Upper lobe of right lung (tissue), 1 donor: Measurements from ENCODE around the gene SLC16A11. TPM values are rescaled to one million over a fixed set of nuclear protein-coding genes. Genes with fewer than 3 reads are reported as not detected.

Experiments used
- ATAC-seq: fragments of 200-7000 bp; cut with Tn5 transposase; one replicate; pipeline ENCODE4 v1.9.1; 2020; ENCODE audit warnings: mild to moderate bottlenecking, moderate library complexity
- DNase-seq: peaks from one replicate; pipeline ENCODE4 v3.0.0-alpha.2; 2020
- H3K27ac ChIP-seq: fragments of 200-600 bp; one replicate; pipeline ENCODE4 v1.8.0; 2022
- H3K27me3 ChIP-seq: fragments of 200-600 bp; one replicate; pipeline ENCODE4 v1.8.0; 2022; ENCODE audit warnings: mild to moderate bottlenecking
- H3K36me3 ChIP-seq: fragments of 200-600 bp; one replicate; pipeline ENCODE4 v1.8.0; 2022
- H3K4me1 ChIP-seq: fragments of 200-600 bp; one replicate; pipeline ENCODE4 v1.8.0; 2022
- H3K4me3 ChIP-seq: fragments of 200-600 bp; one replicate; pipeline ENCODE4 v1.8.0; 2022; ENCODE audit warnings: mild to moderate bottlenecking
- H3K9me3 ChIP-seq: fragments of 200-600 bp; one replicate; pipeline ENCODE4 v1.8.0; 2022
- intact Hi-C: fragments of 100-400 bp; cut with DNase I; formaldehyde crosslinking; loops from one replicate; pipeline ENCODE4 v1.11.0; 2022
- total RNA-seq: library from RNA; stranded (reverse); fragmentation: NEBNext Ultra II Directional; extraction: Animal tissue kit (Norgen Biotek cat#: 25700); gene quantifications from one replicate; pipeline ENCODE4 v1.2.1, GENCODE V29; 2021
- TF ChIP-seq, protein P1 (sequence below): fragments of 200-600 bp; IDR thresholded peaks from one replicate; pipeline ENCODE4 v1.8.0; 2022; ENCODE audit warnings: antibody characterized with exemption
- donor health status: DM: no; HTN: yes; CAD: no; lungs with severe emphysema.

SLC16A11 gene
- total RNA-seq, 1 donor from 2014 or later: 6.8 TPM

DNA sequence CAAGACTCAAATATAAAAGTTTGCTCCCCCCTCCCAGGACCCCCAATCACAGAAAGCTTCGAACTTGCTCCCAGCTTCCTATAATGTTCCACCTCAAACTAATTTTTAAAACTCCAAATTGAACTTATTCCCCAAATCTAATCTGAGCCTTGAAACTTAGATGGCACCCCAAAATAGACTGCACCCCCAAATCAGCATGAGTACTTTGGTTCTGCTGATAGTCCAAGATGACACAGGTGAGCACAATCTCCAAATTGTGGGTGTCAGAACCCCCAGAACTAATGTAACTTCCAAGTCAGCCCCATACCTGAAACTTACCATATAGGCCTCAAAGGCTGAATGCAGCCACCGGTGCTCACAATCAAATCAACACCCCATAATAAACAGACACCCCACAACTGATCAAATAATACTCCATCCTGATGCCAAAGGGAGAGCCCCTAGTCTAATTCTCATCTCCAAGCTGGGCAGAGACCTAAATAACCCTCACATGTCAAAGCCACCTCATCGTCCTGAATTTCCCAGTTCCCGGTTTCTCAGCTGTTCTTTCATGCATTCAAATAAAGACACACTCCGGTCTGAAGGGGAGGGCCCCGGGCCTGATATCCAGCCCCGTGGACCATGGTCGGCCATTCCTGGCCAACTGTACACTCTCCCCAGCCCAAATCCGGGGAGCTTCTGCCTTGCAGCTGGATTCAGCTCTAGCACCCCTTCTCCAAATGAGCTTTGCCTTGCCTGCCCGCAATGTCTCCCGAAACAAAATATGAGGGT lies 22.8 kb downstream of the SLC16A11 start:
- TF ChIP-seq, protein P1, sequence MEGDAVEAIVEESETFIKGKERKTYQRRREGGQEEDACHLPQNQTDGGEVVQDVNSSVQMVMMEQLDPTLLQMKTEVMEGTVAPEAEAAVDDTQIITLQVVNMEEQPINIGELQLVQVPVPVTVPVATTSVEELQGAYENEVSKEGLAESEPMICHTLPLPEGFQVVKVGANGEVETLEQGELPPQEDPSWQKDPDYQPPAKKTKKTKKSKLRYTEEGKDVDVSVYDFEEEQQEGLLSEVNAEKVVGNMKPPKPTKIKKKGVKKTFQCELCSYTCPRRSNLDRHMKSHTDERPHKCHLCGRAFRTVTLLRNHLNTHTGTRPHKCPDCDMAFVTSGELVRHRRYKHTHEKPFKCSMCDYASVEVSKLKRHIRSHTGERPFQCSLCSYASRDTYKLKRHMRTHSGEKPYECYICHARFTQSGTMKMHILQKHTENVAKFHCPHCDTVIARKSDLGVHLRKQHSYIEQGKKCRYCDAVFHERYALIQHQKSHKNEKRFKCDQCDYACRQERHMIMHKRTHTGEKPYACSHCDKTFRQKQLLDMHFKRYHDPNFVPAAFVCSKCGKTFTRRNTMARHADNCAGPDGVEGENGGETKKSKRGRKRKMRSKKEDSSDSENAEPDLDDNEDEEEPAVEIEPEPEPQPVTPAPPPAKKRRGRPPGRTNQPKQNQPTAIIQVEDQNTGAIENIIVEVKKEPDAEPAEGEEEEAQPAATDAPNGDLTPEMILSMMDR: no peak
- Histone ChIP-seq H3K36me3 (peaks cover 10% of the 10 kb centered on the region), H3K4me1 (peaks cover 42% of the 10 kb centered on the region), H3K4me3 (peak overlapping the region; percentile 49), H3K27ac (peak overlapping the region; percentile 85), H3K9me3 (no peaks in the 10 kb centered on the region), H3K27me3 (no peaks in the 10 kb centered on the region)
- DNase-seq (no peak), ATAC-seq (no peak)
- intact Hi-C loops: no loop called here

DNA sequence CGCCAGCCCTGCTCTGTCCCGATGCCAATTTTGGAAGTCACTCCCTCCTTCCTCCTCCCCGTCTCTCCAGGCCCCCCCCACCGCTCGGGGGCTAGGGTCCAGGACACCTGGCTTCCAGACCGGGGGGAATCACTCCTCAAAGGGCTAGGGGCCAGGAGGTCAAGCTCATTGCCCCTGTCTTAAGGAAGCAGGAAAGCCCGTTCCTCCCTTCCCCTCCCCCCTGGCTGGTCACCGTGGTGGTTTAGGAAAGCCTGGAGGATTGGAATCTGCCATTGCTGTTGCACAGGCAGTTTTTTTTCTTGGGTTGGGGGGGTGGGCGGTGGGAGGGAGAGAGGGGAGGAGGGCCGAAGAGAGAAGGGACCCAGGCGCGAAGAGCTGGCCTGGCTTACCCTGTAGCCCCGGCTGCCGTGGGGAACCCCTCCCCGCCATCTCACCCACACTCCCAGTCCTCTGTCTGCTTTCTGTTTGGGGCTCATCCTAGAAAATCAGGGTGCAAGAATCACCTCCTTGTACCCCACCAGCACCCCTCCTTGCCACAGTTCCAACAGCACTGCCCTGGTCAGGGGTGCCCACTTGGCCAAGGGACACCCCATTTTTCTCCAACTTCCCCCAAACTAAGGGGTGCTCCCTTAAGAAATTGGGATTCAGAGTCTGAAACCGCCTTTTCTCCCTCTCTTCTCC lies 23.9 kb downstream of the SLC16A11 start:
- TF ChIP-seq, protein P1: no peak
- no peak for ATAC-seq
- peak; percentile 73 for DNase-seq
- H3K4me1 ChIP-seq: peaks cover 48% of the 10 kb centered on the region
- intact Hi-C loops: no loop called here
- H3K27me3 ChIP-seq: no peaks in the 10 kb centered on the region
- peaks cover 10% of the 10 kb centered on the region for H3K36me3 ChIP-seq
- no peaks in the 10 kb centered on the region for H3K9me3 ChIP-seq
- peak overlapping the region; percentile 88 for H3K27ac ChIP-seq
- H3K4me3 ChIP-seq: peak overlapping the region; percentile 57

DNA sequence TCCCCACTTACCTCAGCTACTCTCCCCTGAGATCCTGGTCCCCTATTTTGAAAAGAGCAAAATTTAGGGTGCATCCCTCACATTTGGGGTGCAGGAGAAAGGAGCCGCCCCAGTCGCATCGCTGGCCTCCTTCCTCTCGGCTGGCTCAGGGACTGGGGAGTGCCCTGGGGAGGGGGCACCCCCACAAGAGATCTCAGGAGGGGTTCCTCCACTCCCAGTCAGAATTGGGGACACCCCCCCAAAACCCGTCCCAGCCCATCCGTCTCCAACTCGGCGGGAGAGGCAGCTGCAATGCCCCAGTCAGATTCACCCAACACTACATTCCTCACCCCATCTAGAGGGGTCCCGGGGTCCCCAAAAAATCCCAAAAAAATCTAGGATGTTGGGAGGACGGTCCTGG lies 24.5 kb downstream of the SLC16A11 start:
- no peak for ATAC-seq
- intact Hi-C loops: no loop called here

GRCh38 chr17:7018331-7018964 lies 25.4 kb downstream of the SLC16A11 start:
- DNase-seq (no peak), ATAC-seq (no peak)
- TF ChIP-seq, protein P1: no peak
- H3K27ac ChIP-seq: peak overlapping the region; percentile 88
- intact Hi-C loops: no loop called here
- H3K27me3 ChIP-seq: no peaks in the 10 kb centered on the region
- peaks cover 54% of the 10 kb centered on the region for H3K4me1 ChIP-seq
- H3K9me3 ChIP-seq: no peaks in the 10 kb centered on the region
- H3K4me3 ChIP-seq: peak overlapping the region; percentile 57
- H3K36me3 ChIP-seq: peaks cover 10% of the 10 kb centered on the region

More for the DNA sequence above, 24.5 kb downstream of the SLC16A11 start:
- Histone ChIP-seq H3K27ac (peak overlapping the region; percentile 88), H3K27me3 (no peaks in the 10 kb centered on the region), H3K36me3 (peaks cover 10% of the 10 kb centered on the region), H3K9me3 (no peaks in the 10 kb centered on the region), H3K4me3 (peak overlapping the region; percentile 57), H3K4me1 (peaks cover 48% of the 10 kb centered on the region)
- TF ChIP-seq, protein P1: no peak
- no peak for DNase-seq

- peaks cover 56% of the 10 kb centered on the region for H3K4me1 ChIP-seq
- peaks cover 10% of the 10 kb centered on the region for H3K36me3 ChIP-seq
- intact Hi-C loops: no loop called here
- H3K4me3 ChIP-seq: peak overlapping the region; percentile 57
- no peaks in the 10 kb centered on the region for H3K9me3 ChIP-seq
- peak overlapping the region; percentile 88 for H3K27ac ChIP-seq
- no peaks in the 10 kb centered on the region for H3K27me3 ChIP-seq
- TF ChIP-seq, protein P1: no peak
- DNase-seq: no peak
- ATAC-seq: no peak
Observed at GRCh38 chr17:7017827-7018200, 26.1 kb downstream of the SLC16A11 start.
